Small intestine (tissue), 7 donors: Measurements from ENCODE around the gene RAD51B. TPM values are rescaled to one million over a fixed set of nuclear protein-coding genes. Genes with fewer than 3 reads are reported as not detected.
"Not testable (repeated sequence)": the region's sequence is repeated elsewhere in the genome, so short reads cannot be mapped to it uniquely, and the experiment has no call there.

Experiments
- DNase-seq, 2 donors: peaks; one replicate each; pipeline versions ENCODE4 v3.0.0 to v3.0.0-alpha.2; 2013
- FAIRE-seq: peaks from 2 replicates; lab custom pipeline; 2012; peaks lifted over from hg19 to GRCh38; lab: Jason Lieb, UNC
- H3K27ac ChIP-seq, 3 donors: one replicate each; pipeline ENCODE4 v1.5.1; 2013; ENCODE audit warnings: low read length in 2 of 3, mild to moderate bottlenecking in 2 of 3, control low read depth in 1 of 3, inconsistent platforms in 1 of 3, low read depth in 1 of 3, moderate library complexity in 1 of 3
- H3K27me3 ChIP-seq, 3 donors: one replicate each; pipeline ENCODE4 v1.6.1; 2013; ENCODE audit warnings: low read length in 3 of 3, inconsistent platforms in 1 of 3; ENCODE audit not compliant: control insufficient read depth in 3 of 3, insufficient read depth in 3 of 3
- H3K36me3 ChIP-seq, 3 donors: one replicate each; pipeline ENCODE4 v1.6.1; 2013; ENCODE audit warnings: low read length in 3 of 3, inconsistent platforms in 1 of 3, low read depth in 1 of 3, mild to moderate bottlenecking in 1 of 3, moderate library complexity in 1 of 3; ENCODE audit not compliant: control insufficient read depth in 3 of 3, insufficient read depth in 2 of 3
- H3K4me1 ChIP-seq, 3 donors: one replicate each; pipeline ENCODE4 v1.6.1; 2013; ENCODE audit warnings: low read length in 2 of 3, inconsistent platforms in 1 of 3, low read depth in 1 of 3, mild to moderate bottlenecking in 1 of 3, moderate library complexity in 1 of 3; ENCODE audit not compliant: control insufficient read depth in 3 of 3, insufficient read depth in 2 of 3
- H3K4me3 ChIP-seq, 3 donors: one replicate each; pipeline ENCODE4 v1.5.1; 2013; ENCODE audit warnings: low read length in 3 of 3, control low read depth in 1 of 3, inconsistent platforms in 1 of 3, low read depth in 1 of 3, mild to moderate bottlenecking in 1 of 3, moderate library complexity in 1 of 3
- H3K9me3 ChIP-seq, 2 donors: one replicate each; pipeline ENCODE4 v1.6.1; 2013; ENCODE audit warnings: low read depth in 1 of 2, low read length in 1 of 2; ENCODE audit not compliant: control insufficient read depth in 2 of 2, insufficient read depth in 1 of 2
- WGBS, 3 donors: extraction: QIAGEN DNeasy Blood & Tissue Kit; methylation state at CpG; one replicate each; pipeline ENCODE4 v1.1.7; 2013; 5-methylcytosine and 5-hydroxymethylcytosine counted together
- polyA plus RNA-seq, 4 donors: library from polyadenylated mRNA; stranded (reverse) in 3 of 4; unstranded in 1 of 4; fragments of 200-250 nt in 3 of 4; fragments of 120-200 nt in 1 of 4; gene quantifications; one replicate each; pipeline versions ENCODE4 v1.2.1 to v1.2.3, GENCODE V29; 2013
- donor health status: healthy with polysubstance abuse.
- donor health status: control.
- donor health status: control.
- donor health status: Bipolar disorder and iron deficiency.
- donor health status: healthy.

The RAD51B gene
- polyA plus RNA-seq, 4 donors = 1.1 to 9.0 (median 4.1) TPM

DNA sequence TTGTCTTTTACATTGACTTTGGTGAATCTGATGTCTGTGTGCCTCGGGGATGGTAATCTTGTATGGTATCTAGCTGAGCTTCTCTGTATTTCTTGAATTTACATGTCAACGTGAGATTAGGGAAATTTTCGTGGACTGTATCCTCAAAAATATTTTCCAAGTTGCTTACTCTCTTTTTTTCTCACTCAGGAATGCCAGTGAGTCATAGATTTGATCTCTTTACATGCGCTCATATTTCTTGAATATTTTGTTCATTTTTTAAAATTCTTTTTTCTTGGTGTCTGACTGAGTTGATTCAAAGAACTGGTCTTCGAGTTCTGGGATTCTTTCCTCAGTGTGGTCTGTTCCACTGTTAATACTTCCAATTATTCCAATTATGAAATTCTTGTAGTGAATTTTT is 207.7 kb downstream of the RAD51B start:
- Histone ChIP-seq H3K36me3 (peaks cover 0 to 5% (median 0%) of the 10 kb centered on the region in 3 donors), H3K4me1 (no peaks in the 10 kb centered on the region), H3K9me3 (peaks cover 0 to 26% of the 10 kb centered on the region in 2 donors), H3K27ac (no peak overlapping the region), H3K27me3 (no peaks in the 10 kb centered on the region), H3K4me3 (no peak overlapping the region)
- no peak for DNase-seq
- WGBS, 3 donors = 93 to 94% (median 93%) methylated on average over 5 of the region's 5 CpGs
- FAIRE-seq = no peak

DNA sequence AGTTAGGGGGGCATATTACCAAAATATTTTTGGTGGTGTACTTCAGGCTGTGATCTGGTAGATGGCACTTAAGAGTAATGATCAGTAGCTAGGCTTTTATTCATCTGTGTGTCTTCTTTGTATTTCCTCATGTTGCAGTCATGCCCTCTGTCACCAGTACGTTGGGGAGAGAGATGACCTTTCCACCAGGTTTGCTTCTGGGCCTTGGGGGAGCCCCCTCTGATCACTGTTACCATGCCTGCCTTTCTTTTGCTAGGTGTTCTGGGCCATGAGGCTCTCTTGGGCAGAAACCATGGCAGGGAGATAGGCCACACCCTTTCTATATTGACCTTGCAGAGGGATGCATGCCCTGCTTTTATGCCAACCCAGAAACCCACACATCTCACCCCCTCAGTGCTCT is 208.5 kb downstream of the RAD51B start:
- 72 to 82% (median 80%) methylated on average over 1 of the region's 1 CpG for WGBS, 3 donors
- DNase-seq (no peak), FAIRE-seq (no peak)
- H3K4me1 ChIP-seq = peaks cover 0 to 5% (median 0%) of the 10 kb centered on the region in 3 donors
- peaks cover 0 to 24% of the 10 kb centered on the region in 2 donors for H3K9me3 ChIP-seq
- no peaks in the 10 kb centered on the region for H3K27me3 ChIP-seq
- H3K36me3 ChIP-seq = peaks cover 0 to 5% (median 0%) of the 10 kb centered on the region in 3 donors
- H3K27ac ChIP-seq = no peak overlapping the region
- no peak overlapping the region for H3K4me3 ChIP-seq

DNA sequence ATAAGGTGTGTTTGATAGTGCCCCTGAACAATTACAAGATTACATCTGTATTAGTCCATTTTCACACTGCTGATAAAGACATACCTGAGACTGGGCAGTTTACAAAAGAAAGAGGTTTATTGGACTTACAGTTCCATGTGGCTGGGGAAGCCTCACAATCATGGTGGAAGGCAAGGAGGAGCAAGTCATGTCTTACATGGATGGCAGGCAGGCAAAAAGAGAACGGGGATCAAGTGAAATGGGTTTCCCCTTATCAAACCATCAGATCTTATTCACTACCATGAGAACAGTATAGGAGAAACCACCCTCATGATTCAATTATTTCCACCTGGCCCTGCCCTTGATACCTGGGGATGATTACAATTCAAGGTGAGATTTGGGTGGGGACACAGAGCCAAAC is 211.4 kb downstream of the RAD51B start:
- not testable (repeated sequence) for H3K4me1 ChIP-seq, H3K27me3 ChIP-seq, DNase-seq, H3K4me3 ChIP-seq, H3K36me3 ChIP-seq, H3K27ac ChIP-seq, FAIRE-seq
- WGBS, 3 donors = 92 to 100% (median 95%) methylated on average over 1 of the region's 1 CpG
- H3K9me3 ChIP-seq = peaks cover 0 to 20% of the 10 kb centered on the region in 2 donors

DNA sequence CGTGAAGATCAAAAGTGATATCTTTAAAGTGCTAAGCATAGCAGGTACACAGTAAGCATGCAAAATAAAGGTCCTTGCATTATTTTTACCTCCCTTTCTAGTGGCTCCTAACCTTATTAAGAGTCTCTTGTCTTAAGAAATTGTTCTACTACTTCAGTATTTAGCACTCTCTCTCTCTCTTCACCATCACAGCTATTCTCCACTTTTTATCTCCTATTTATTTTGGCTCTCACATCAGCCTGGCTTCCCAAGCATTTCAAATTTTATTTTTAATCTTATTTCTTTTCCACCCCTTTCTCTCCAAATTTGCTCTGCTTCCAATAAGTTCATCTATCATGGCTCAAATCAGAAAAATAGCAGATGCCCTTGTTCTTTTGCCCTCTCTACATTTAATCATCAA is 212.6 kb downstream of the RAD51B start:
- H3K27me3 ChIP-seq = no peaks in the 10 kb centered on the region
- DNase-seq (no peak), FAIRE-seq (no peak)
- peaks cover 0 to 20% of the 10 kb centered on the region in 2 donors for H3K9me3 ChIP-seq
- H3K27ac ChIP-seq = no peak overlapping the region
- H3K36me3 ChIP-seq = peaks cover 0 to 5% (median 0%) of the 10 kb centered on the region in 3 donors
- peaks cover 0 to 8% (median 3%) of the 10 kb centered on the region in 3 donors for H3K4me1 ChIP-seq
- WGBS, 3 donors = 95 to 100% (median 98%) methylated on average over 1 of the region's 1 CpG
- no peak overlapping the region for H3K4me3 ChIP-seq

DNA sequence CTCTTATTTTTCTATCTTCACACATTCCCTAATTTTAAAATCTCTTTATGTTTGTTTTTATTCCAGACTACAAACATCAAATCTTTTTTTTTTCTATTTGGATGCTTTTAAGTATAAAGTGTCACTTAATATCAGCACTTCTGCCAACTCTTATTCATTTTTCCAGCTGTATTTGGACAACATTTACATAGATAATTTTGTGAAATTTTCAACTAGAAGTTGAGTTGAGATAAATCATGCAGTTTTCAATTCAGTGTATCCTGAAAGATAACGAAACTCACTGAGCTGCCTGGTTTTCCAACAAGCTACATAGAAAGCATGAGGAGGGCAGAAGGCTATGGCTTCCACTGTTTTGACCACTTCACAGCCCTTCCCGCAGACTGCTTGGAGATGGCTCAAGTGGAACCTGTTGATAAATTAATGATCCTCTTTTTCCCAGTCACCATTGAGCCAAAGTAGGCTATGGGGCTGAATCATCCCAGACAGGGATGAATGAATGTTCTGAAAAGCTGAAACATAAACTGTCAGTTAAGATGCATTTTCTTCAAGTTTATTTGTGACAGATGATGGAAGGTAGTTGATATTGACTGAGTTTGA is 213.9 kb downstream of the RAD51B start:
- Histone ChIP-seq H3K4me3 (no peak overlapping the region), H3K27ac (no peak overlapping the region), H3K4me1 (peaks cover 0 to 8% (median 3%) of the 10 kb centered on the region in 3 donors), H3K36me3 (peaks cover 0 to 2% (median 0%) of the 10 kb centered on the region in 3 donors), H3K27me3 (no peaks in the 10 kb centered on the region), H3K9me3 (peaks cover 0 to 16% of the 10 kb centered on the region in 2 donors)
- DNase-seq = no peak
- 55 to 87% (median 71%) methylated on average over 2 of the region's 2 CpGs for WGBS, 3 donors
- no peak for FAIRE-seq

DNA sequence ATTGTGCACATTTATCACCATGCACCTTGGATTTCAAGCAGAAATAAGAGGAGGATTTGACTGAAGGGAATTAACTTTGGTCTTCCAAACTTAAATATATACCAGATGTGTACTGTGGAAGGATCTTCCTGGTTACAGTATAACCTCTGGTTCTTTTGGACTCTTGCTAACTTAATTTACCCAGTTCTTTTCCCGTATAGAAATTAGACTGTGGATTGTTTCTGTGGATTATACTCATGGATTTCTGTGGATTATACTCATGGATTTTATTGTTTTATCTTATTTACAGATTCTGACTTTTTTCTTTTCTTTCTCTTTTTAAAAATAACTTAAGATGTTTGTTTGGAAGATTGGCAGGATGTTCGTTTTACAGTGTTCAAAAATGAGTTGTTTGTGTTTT is 215.3 kb downstream of the RAD51B start:
- FAIRE-seq (peak; percentile 78), DNase-seq (no peak)
- WGBS, 3 donors = 66 to 76% (median 70%) methylated on average over 2 of the region's 2 CpGs
- Histone ChIP-seq H3K27ac (no peak overlapping the region), H3K36me3 (no peaks in the 10 kb centered on the region), H3K4me1 (peaks cover 0 to 8% (median 3%) of the 10 kb centered on the region in 3 donors), H3K9me3 (peaks cover 0 to 8% of the 10 kb centered on the region in 2 donors), H3K4me3 (no peak overlapping the region), H3K27me3 (no peaks in the 10 kb centered on the region)

DNA sequence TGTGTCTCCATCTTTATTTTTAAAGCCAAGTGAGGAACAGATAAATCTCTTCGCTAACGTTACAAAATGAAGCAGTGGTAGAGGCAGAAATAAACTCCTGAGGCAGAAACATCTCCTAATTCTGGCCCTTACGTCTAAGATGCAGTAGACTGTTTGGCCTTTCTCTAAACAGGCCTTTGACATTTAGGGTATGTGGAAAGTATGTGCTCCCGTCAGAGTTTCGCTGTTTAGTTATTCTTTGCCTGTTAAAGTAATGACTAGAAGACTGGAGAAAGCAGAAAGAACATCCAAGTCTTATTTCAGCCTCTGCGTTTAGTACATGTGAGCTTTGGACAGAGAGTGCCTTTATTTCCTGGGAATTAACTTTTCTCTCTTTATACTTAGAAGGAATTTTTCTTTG is 216.6 kb downstream of the RAD51B start:
- H3K27me3 ChIP-seq = no peaks in the 10 kb centered on the region
- whole genome bisulfite sequencing, 3 donors = 62 to 65% (median 63%) methylated on average over 6 of the region's 6 CpGs
- peak overlapping the region in 2 of 3 donors; percentile 3 to 11 for H3K27ac ChIP-seq
- no peaks in the 10 kb centered on the region for H3K36me3 ChIP-seq
- H3K4me1 ChIP-seq = peaks cover 0 to 8% (median 3%) of the 10 kb centered on the region in 3 donors
- FAIRE-seq (no peak), DNase-seq (peak in 1 of 2 donors; percentile 20)
- H3K9me3 ChIP-seq = no peaks in the 10 kb centered on the region
- H3K4me3 ChIP-seq = no peak overlapping the region

DNA sequence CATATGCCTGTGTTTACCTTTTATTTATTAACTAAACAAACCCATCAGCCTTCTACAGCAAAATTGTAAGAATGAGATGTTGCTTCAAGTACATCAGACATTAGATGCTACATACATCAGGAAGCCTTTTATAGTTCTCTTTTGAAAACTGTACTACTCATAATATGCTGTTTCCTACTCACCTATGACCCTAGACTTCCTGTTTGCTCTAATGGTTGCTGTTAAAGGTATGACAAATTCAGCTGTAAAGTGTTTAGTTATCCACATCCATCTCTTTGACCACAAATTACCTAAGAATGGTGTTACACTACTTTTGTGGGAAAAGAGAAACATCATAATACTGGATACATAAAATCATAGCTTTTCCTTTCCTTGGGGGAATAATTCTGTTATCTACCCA is 220.0 kb downstream of the RAD51B start:
- Histone ChIP-seq H3K36me3 (no peaks in the 10 kb centered on the region), H3K4me1 (peaks cover 0 to 11% (median 3%) of the 10 kb centered on the region in 3 donors), H3K4me3 (no peak overlapping the region), H3K27me3 (no peaks in the 10 kb centered on the region), H3K27ac (no peak overlapping the region), H3K9me3 (no peaks in the 10 kb centered on the region)
- FAIRE-seq (no peak), DNase-seq (no peak)
